GM12892 (cell line): ENCODE measurements around the gene GAS7.
"Not testable (repeated sequence)": the region's sequence is repeated elsewhere in the genome, so short reads cannot be mapped to it uniquely, and the experiment has no call there.

Source experiments
- DNase-seq: peaks from one replicate; pipeline ENCODE4 v3.0.0; 2011; ENCODE audit not compliant: insufficient read length
- FAIRE-seq: peaks from 2 replicates; lab custom pipeline; 2011; peaks lifted over from hg19 to GRCh38; lab: Jason Lieb, UNC
- POLR2A ChIP-seq: IDR thresholded peaks from 2 replicates; pipeline ENCODE4 v1.6.1; 2011; ENCODE audit warnings: low read depth, low read length, control low read depth
- POLR2AphosphoS5 ChIP-seq: IDR thresholded peaks from 2 replicates; pipeline ENCODE4 v1.6.1; 2011; ENCODE audit warnings: low read depth, low read length, control low read depth
- TAF1 ChIP-seq: IDR thresholded peaks from 2 replicates; pipeline ENCODE4 v1.6.1; 2011; ENCODE audit warnings: low read depth, mild to moderate bottlenecking, control low read depth, low read length, borderline replicate concordance

GAS7 gene

DNA sequence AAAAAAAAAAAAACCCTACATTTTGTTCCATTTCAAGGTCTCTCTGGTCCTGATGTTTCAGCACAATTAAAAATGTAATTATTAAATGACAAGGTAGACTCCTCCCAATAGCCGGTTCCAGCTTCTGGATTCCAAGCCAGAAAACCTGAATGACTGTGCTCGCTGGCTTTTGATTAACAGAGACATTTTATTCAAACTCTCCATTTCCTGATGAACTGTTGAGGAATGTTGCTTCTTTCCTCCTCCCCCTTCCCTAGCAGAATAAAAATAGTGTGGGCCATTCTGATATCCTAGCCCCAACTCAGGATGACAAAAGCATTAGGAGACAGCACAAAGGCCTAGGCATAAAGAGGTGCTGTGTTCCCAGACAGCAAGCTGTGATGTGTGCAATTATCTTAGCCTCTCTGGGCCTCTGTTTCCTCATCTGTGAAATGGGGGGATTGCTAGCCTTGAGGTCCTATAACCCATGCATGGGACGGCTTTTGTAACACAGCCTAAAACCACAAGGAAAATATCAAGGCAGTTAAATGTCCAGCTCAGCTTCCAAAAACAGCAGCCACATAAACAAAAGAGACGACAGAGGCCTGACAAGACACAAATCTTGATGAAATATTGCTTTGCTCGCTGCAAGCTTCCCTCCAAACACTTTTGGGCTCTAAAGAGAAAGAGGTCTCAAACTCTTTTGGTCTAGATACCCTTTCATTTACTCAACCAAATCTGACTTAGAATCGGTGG lies 166.1 kb downstream of the GAS7 start:
- TF ChIP-seq TAF1 (no peak), POLR2A (no peak), POLR2AphosphoS5 (no peak)
- DNase-seq, result no peak
- FAIRE-seq, result no peak

DNA sequence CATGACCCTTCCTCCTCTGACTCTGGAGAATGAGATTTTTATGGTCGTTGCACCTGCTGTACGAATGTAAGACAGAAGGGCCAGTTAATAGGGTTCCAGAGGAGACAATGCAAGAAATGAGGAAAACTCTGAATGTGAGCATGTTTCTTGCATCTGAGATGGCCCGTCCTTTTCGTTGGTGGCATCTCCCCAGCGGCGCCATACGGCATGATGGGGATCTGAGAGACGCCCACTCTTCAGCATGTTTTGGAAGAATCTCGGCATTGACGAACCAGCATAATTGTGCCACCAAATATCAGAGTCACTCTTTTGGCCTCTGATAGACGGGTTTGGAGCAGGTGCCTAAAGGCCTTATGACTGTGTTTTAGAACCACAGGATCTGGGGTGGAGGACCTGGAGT lies 166.8 kb downstream of the GAS7 start:
- FAIRE-seq (no peak), DNase-seq (no peak)
- TF ChIP-seq TAF1 (no peak), POLR2AphosphoS5 (no peak)

- FAIRE-seq (no peak), DNase-seq (no peak)
- TF ChIP-seq POLR2A (no peak), POLR2AphosphoS5 (no peak), TAF1 (no peak)
Observed at GRCh38 chr17:10031127-10031526, 167.3 kb downstream of the GAS7 start.

DNA sequence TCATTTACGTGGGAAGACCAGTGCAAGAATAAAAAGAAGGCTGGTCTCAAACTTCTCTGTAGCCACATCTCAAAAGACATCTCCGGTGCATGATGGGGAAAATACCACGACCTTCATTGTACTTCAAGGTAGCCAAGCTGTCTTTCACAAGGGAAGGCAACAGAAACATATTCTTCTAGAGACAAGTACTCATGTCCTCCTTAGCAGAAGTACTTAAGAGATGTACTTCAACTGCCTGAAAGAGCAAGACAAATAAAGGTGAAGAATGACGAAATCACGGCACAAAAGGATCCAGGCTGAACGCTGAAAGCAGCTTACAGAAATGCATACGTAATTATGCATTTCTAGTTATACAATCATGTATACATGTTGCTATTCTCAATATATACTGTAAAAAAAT lies 169.3 kb downstream of the GAS7 start:
- TF ChIP-seq POLR2AphosphoS5 (no peak), TAF1 (no peak), POLR2A (no peak)
- FAIRE-seq, result no peak
- DNase-seq, result no peak

DNA sequence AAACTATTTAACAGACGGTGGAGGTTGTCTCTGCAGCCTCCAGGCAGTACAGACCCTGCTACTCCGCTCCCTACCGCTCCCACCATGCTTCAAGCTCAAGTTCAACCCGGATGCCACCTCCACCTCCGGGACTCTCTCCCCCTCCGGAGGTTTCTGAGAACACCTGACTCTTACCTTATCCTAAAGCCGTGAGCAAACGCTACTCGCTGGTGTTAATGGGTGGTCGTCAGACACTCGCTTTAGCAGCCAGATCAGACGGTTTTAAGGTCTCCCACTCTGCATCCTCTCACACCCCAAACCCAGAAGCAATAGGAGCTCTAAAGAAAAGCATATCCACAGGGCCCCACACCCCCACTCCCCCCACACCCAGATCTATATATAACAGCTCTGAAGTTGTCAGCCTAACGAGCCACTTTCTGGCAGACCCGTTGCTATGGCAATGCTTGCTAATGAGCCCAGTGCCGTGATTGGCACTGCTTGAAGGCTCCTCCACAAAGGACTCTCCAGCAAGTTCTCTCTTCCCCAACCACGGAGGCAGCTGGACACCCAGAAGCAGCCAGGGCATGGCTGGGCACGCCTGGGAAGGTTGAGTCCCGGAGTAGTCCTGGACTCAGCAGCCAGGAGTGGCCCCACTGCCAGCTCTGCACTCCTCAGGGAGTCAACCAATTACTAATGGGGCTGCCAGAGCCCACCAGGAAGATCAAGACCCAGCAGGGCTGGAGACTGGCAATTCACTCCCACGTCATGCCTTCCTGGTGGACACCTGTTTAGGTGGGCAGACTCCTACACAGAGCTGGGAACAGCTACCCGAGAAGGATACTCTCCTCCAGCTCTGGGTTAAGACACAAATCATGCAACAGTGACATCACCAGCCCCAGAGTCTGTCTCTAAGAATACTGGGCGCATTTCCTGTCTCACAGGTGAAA lies 172.2 kb downstream of the GAS7 start:
- DNase-seq, result no peak
- TF ChIP-seq POLR2AphosphoS5 (no peak), TAF1 (no peak), POLR2A (peak; percentile 35; the same call in 1 of the 2 replicates)
- FAIRE-seq, result no peak

- no peak for FAIRE-seq
- no peak for DNase-seq
- no peak for TF ChIP-seq TAF1
- TF ChIP-seq POLR2A, result no peak
- no peak for TF ChIP-seq POLR2AphosphoS5
Observed at GRCh38 chr17:10025224-10025623, 173.2 kb downstream of the GAS7 start.

- no peak for TF ChIP-seq POLR2A
- TF ChIP-seq POLR2AphosphoS5, result no peak
- TF ChIP-seq TAF1, result no peak
- DNase-seq (no peak), FAIRE-seq (no peak)
Observed at GRCh38 chr17:10022416-10022815, 176.0 kb downstream of the GAS7 start.

GRCh38 chr17:10021272-10021984 lies 177.0 kb downstream of the GAS7 start:
- FAIRE-seq, result no peak
- no peak for DNase-seq
- no peak for TF ChIP-seq POLR2AphosphoS5
- no peak for TF ChIP-seq TAF1
- no peak for TF ChIP-seq POLR2A

DNA sequence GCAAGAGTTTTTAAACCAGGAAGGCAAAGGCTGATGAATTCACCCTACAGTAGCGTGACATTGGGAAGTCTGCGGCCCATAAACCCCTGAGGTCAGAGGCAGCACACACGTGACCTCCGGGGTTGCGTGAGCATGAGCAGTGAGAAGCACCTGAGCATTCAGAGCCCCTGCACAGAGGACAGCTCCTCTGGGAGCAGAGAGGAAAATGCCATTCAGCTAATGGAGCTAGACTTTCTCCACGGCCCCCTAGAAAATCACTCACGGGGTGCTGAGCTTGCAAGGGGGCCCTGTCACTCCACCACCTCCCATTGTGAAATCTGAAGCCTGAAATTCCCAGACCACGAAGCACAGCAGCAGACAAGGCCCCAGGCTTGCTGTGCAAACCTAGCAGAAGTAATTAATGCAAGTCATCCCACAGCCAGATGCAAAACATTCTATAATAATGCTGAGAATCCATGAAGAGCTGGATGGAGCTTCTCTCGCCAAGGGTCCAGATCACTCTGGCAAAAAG lies 178.4 kb downstream of the GAS7 start:
- no peak for DNase-seq
- TF ChIP-seq TAF1 (no peak), POLR2AphosphoS5 (no peak), POLR2A (no peak)
- FAIRE-seq, result no peak

- no peak for DNase-seq
- TF ChIP-seq POLR2A (no peak), POLR2AphosphoS5 (no peak), TAF1 (no peak)
- FAIRE-seq, result peak; percentile 82
Observed at GRCh38 chr17:10018461-10018891, 179.9 kb downstream of the GAS7 start.

GRCh38 chr17:10016958-10017570 lies 181.3 kb downstream of the GAS7 start:
- not testable (repeated sequence) for DNase-seq, FAIRE-seq
